ENCODE data around the gene ZNF644. TPM values are rescaled to one million over a fixed set of nuclear protein-coding genes. Genes with fewer than 3 reads are reported as not detected.
"Not testable (repeated sequence)": the region's sequence is repeated elsewhere in the genome, so short reads cannot be mapped to it uniquely, and the experiment has no call there.

ZNF644 gene
- total and polyA plus RNA-seq, 4 experiments from 2014 or later, result 53.2 to 76.3 (median 67.5) TPM

GRCh38 chr1:90936731-90937130, 85.1 kb downstream of the ZNF644 start:
- POLR2A ChIA-PET (ENCODE audit: partially characterized antibody), result no interaction called here
- Mint-ChIP-seq H3K36me3 (peaks cover 69 to 78% of the 10 kb centered on the region in 2 donors), H3K9me3 (no peaks in the 10 kb centered on the region), H3K4me1 (peaks cover 42 to 71% (median 64%) of the 10 kb centered on the region in 4 donors), H3K4me3 (no peak overlapping the region), H3K27me3 (no peaks in the 10 kb centered on the region), H3K27ac (peak overlapping the region in 1 of 7 donors; percentile 17)
- intact Hi-C loops (cut with micrococcal nuclease), result no loop called here
- DNase-seq, result no peak
- CTCF ChIA-PET (ENCODE audit: partially characterized antibody), result interaction anchor here (1.5 kb wide), 1 partner anchor 7 kb away, joined by 4 read pairs; no protein-coding TSS in a partner anchor
- H3K27me3 ChIP-seq (ENCODE audit: insufficient read depth, low read length), result no peaks in the 10 kb centered on the region
- peaks cover 11% of the 10 kb centered on the region for H3K4me1 ChIP-seq (ENCODE audit: insufficient read depth, low read length)
- H3K4me3 ChIP-seq (ENCODE audit: low read length in 2 of 2), result no peak overlapping the region
- no peaks in the 10 kb centered on the region for H3K9me3 ChIP-seq (ENCODE audit: control insufficient read depth in 1 of 2, low read length in 2 of 2)
- H3K36me3 ChIP-seq (ENCODE audit: insufficient read depth, low read length), result peaks cover 19% of the 10 kb centered on the region
- no peak overlapping the region for H3K27ac ChIP-seq (ENCODE audit: low read depth, low read length)

DNA sequence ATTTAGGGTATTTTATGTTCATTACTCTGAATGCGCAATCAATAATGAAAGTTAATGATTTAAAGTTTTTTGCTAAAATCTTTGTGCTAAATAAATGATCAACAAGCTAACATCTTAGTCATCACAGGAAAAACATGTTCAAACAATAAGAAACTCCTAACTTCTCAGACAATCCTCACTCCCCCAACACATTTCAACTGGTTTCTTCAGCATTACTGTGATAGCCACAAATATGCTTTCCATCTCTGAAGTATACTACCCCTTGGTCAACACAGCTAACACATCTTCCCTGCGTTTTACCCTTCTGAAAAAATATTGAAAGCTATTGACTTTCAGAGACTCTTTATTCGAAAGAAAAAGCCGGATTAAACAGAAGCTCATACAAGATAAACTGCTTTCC, 85.8 kb downstream of the ZNF644 start:
- H3K9me3 Mint-ChIP-seq, result no peaks in the 10 kb centered on the region
- no peak overlapping the region for H3K4me3 Mint-ChIP-seq
- H3K4me1 Mint-ChIP-seq, result peaks cover 45 to 78% (median 67%) of the 10 kb centered on the region in 4 donors
- peaks cover 19% of the 10 kb centered on the region for H3K36me3 ChIP-seq (ENCODE audit: insufficient read depth, low read length)
- no peak for DNase-seq
- H3K27ac Mint-ChIP-seq, result peak overlapping the region in 1 of 7 donors; percentile 16
- H3K27ac ChIP-seq (ENCODE audit: low read depth, low read length), result no peak overlapping the region
- no peaks in the 10 kb centered on the region for H3K9me3 ChIP-seq (ENCODE audit: control insufficient read depth in 1 of 2, low read length in 2 of 2)
- POLR2A ChIA-PET (ENCODE audit: partially characterized antibody), result no interaction called here
- CTCF ChIA-PET (ENCODE audit: partially characterized antibody), result interaction anchor here (1.3 to 1.5 kb wide), 2 partner anchors 8 to 10 kb away, joined by 4 read pairs; no protein-coding TSS in a partner anchor
- intact Hi-C loops (cut with micrococcal nuclease), result no loop called here
- no peak overlapping the region for H3K4me3 ChIP-seq (ENCODE audit: low read length in 2 of 2)
- H3K36me3 Mint-ChIP-seq, result peaks cover 64 to 75% of the 10 kb centered on the region in 2 donors
- peaks cover 14% of the 10 kb centered on the region for H3K4me1 ChIP-seq (ENCODE audit: insufficient read depth, low read length)
- no peaks in the 10 kb centered on the region for H3K27me3 Mint-ChIP-seq
- no peaks in the 10 kb centered on the region for H3K27me3 ChIP-seq (ENCODE audit: insufficient read depth, low read length)

- H3K36me3 ChIP-seq (ENCODE audit: insufficient read depth, low read length); H3K4me3 ChIP-seq (ENCODE audit: low read length in 2 of 2); CTCF ChIA-PET (ENCODE audit: partially characterized antibody); H3K27me3 Mint-ChIP-seq; intact Hi-C loops (cut with micrococcal nuclease); H3K9me3 ChIP-seq (ENCODE audit: control insufficient read depth in 1 of 2, low read length in 2 of 2); H3K27me3 ChIP-seq (ENCODE audit: insufficient read depth, low read length); POLR2A ChIA-PET (ENCODE audit: partially characterized antibody); DNase-seq; H3K27ac ChIP-seq (ENCODE audit: low read depth, low read length); H3K9me3 Mint-ChIP-seq: not testable (repeated sequence)
- peak overlapping the region in 2 of 8 donors; percentile 20 to 64 for H3K4me3 Mint-ChIP-seq
- H3K4me1 Mint-ChIP-seq, result peaks cover 47 to 96% (median 68%) of the 10 kb centered on the region in 4 donors
- peaks cover 66% of the 10 kb centered on the region for H3K4me1 ChIP-seq (ENCODE audit: insufficient read depth, low read length)
- peaks cover 23 to 26% of the 10 kb centered on the region in 2 donors for H3K36me3 Mint-ChIP-seq
- H3K27ac Mint-ChIP-seq, result peak overlapping the region in 2 of 7 donors; percentile 3 to 41
Measured at GRCh38 chr1:90928231-90928630, 93.6 kb downstream of the ZNF644 start.

DNA sequence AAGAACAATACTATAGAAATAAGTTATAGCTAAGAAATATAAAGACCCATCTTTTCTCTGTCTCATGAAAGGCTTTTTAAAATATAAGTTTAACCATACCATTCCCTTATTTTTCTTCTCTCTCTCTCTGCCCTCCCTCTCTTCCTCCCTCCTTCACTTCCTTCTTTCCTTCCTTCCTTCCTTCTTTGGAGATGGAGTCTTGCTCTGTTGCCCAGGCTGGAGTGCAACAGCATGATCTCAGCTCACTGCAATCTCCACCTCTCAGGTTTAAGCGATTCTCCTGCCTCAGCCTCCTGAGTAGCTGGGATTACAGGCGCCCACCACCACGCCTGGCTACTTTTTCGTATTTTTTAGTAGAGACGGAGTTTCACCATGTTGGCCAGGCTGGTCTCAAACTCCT, 94.2 kb downstream of the ZNF644 start:
- H3K27ac ChIP-seq (ENCODE audit: low read depth, low read length); POLR2A ChIA-PET (ENCODE audit: partially characterized antibody); H3K27me3 Mint-ChIP-seq; H3K9me3 Mint-ChIP-seq; H3K36me3 ChIP-seq (ENCODE audit: insufficient read depth, low read length); H3K9me3 ChIP-seq (ENCODE audit: control insufficient read depth in 1 of 2, low read length in 2 of 2); intact Hi-C loops (cut with micrococcal nuclease); H3K4me3 ChIP-seq (ENCODE audit: low read length in 2 of 2); H3K27me3 ChIP-seq (ENCODE audit: insufficient read depth, low read length); DNase-seq; CTCF ChIA-PET (ENCODE audit: partially characterized antibody): not testable (repeated sequence)
- Mint-ChIP-seq H3K36me3 (peaks cover 23 to 24% of the 10 kb centered on the region in 2 donors), H3K27ac (peak overlapping the region in 1 of 7 donors; percentile 15), H3K4me1 (peaks cover 51 to 96% (median 68%) of the 10 kb centered on the region in 4 donors), H3K4me3 (peak overlapping the region in 2 of 8 donors; percentile 29 to 57)
- peaks cover 68% of the 10 kb centered on the region for H3K4me1 ChIP-seq (ENCODE audit: insufficient read depth, low read length)

GRCh38 chr1:90926971-90927370, 94.9 kb downstream of the ZNF644 start:
- POLR2A ChIA-PET (ENCODE audit: partially characterized antibody), result no interaction called here
- no peak overlapping the region for H3K4me3 ChIP-seq (ENCODE audit: low read length in 2 of 2)
- no peak overlapping the region for H3K27ac ChIP-seq (ENCODE audit: low read depth, low read length)
- no peak for DNase-seq
- Mint-ChIP-seq H3K4me3 (peak overlapping the region in 6 of 8 donors; percentile 11 to 55 (median 26)), H3K27me3 (no peaks in the 10 kb centered on the region), H3K4me1 (peaks cover 56 to 96% (median 70%) of the 10 kb centered on the region in 4 donors), H3K9me3 (no peaks in the 10 kb centered on the region), H3K27ac (peak overlapping the region in 2 of 7 donors; percentile 0 to 4), H3K36me3 (peaks cover 20% of the 10 kb centered on the region in 2 donors)
- H3K36me3 ChIP-seq (ENCODE audit: insufficient read depth, low read length), result no peaks in the 10 kb centered on the region
- no peaks in the 10 kb centered on the region for H3K9me3 ChIP-seq (ENCODE audit: control insufficient read depth in 1 of 2, low read length in 2 of 2)
- H3K27me3 ChIP-seq (ENCODE audit: insufficient read depth, low read length), result no peaks in the 10 kb centered on the region
- H3K4me1 ChIP-seq (ENCODE audit: insufficient read depth, low read length), result peaks cover 70% of the 10 kb centered on the region
- intact Hi-C loops (cut with micrococcal nuclease), result no loop called here
- CTCF ChIA-PET (ENCODE audit: partially characterized antibody), result interaction anchor here (1.4 kb wide), 1 partner anchor 9 kb away, joined by 4 read pairs; no protein-coding TSS in a partner anchor

DNA sequence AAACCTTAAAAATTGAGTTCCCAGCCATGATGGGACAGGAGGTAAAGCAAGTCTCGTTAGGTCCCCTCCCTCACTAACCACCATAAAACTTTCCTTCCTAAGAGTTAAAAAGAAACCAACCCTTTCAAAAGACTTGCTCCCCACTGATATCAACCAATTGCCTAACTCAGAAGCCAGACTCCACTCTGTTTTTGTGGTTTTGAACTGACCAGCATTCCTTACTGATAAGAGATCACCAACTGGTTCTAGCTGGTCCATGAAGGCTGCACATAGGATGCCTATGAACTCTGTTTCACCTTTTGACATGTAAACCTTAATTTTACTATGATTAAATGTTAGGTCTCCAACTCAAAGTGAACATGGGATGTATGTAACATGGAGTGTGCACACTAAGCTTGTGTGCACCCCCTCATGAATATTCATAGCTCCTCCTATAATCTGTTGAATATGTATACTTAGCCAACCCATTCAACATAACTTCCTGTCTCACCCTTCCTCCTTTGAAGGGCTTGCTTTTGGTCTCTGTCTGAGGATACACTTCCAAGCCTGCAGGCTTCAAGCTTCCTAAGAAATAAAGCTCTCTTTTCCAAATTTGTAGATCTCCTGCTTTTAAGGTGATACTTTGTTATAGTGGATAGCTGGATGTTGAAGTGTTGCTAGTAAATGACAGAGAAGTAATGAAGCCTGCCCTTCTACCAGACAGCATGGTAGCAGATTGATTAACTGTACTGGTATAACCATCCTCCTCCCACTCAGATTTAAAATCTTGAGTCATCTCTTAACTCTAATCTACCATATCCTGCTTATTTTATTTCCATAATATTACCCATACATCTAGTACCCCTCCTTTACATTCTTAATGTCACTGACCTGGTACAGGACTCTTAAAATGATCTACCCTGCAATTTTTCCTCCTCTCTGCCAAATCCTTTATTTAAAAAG, 95.6 kb downstream of the ZNF644 start:
- Mint-ChIP-seq H3K9me3 (no peaks in the 10 kb centered on the region), H3K27me3 (no peaks in the 10 kb centered on the region), H3K4me3 (peak overlapping the region in 7 of 8 donors; percentile 11 to 62 (median 33)), H3K36me3 (peaks cover 20% of the 10 kb centered on the region in 2 donors), H3K4me1 (peaks cover 58 to 97% (median 70%) of the 10 kb centered on the region in 4 donors), H3K27ac (peak overlapping the region in 6 of 7 donors; percentile 2 to 72 (median 12))
- DNase-seq, result no peak
- H3K4me1 ChIP-seq (ENCODE audit: insufficient read depth, low read length), result peaks cover 69% of the 10 kb centered on the region
- intact Hi-C loops (cut with micrococcal nuclease), result no loop called here
- H3K36me3 ChIP-seq (ENCODE audit: insufficient read depth, low read length), result no peaks in the 10 kb centered on the region
- H3K4me3 ChIP-seq (ENCODE audit: low read length in 2 of 2), result no peak overlapping the region
- H3K27me3 ChIP-seq (ENCODE audit: insufficient read depth, low read length), result no peaks in the 10 kb centered on the region
- POLR2A ChIA-PET (ENCODE audit: partially characterized antibody), result no interaction called here
- H3K9me3 ChIP-seq (ENCODE audit: control insufficient read depth in 1 of 2, low read length in 2 of 2), result no peaks in the 10 kb centered on the region
- CTCF ChIA-PET (ENCODE audit: partially characterized antibody), result interaction anchor here (1.4 kb wide), 1 partner anchor 10 kb away, joined by 4 read pairs; no protein-coding TSS in a partner anchor
- H3K27ac ChIP-seq (ENCODE audit: low read depth, low read length), result no peak overlapping the region

- Histone ChIP-seq H3K27me3 (ENCODE audit: insufficient read depth, low read length) (no peaks in the 10 kb centered on the region), H3K4me3 (ENCODE audit: low read length in 2 of 2) (no peak overlapping the region), H3K4me1 (ENCODE audit: insufficient read depth, low read length) (peaks cover 81% of the 10 kb centered on the region), H3K27ac (ENCODE audit: low read depth, low read length) (no peak overlapping the region), H3K9me3 (ENCODE audit: control insufficient read depth in 1 of 2, low read length in 2 of 2) (no peaks in the 10 kb centered on the region), H3K36me3 (ENCODE audit: insufficient read depth, low read length) (no peaks in the 10 kb centered on the region)
- Mint-ChIP-seq H3K9me3 (no peaks in the 10 kb centered on the region), H3K4me3 (peak overlapping the region in 4 of 8 donors; percentile 1 to 61 (median 22)), H3K27me3 (no peaks in the 10 kb centered on the region), H3K27ac (peak overlapping the region in 2 of 7 donors; percentile 6 to 20), H3K4me1 (peaks cover 64 to 97% (median 76%) of the 10 kb centered on the region in 4 donors), H3K36me3 (peaks cover 14 to 20% of the 10 kb centered on the region in 2 donors)
- no peak for DNase-seq
- POLR2A ChIA-PET (ENCODE audit: partially characterized antibody), result interaction anchor here (0.6 kb wide), 1 partner anchor 354 kb away, joined by 3 read pairs; no protein-coding TSS in a partner anchor
- intact Hi-C loops (cut with micrococcal nuclease), result no loop called here
- CTCF ChIA-PET (ENCODE audit: partially characterized antibody), result no interaction called here
Measured at GRCh38 chr1:90924982-90925381, 96.9 kb downstream of the ZNF644 start.

Data from CD4-positive, alpha-beta memory T cell (primary cell).